ENCODE measurements around the gene CPNE8.

DNA sequence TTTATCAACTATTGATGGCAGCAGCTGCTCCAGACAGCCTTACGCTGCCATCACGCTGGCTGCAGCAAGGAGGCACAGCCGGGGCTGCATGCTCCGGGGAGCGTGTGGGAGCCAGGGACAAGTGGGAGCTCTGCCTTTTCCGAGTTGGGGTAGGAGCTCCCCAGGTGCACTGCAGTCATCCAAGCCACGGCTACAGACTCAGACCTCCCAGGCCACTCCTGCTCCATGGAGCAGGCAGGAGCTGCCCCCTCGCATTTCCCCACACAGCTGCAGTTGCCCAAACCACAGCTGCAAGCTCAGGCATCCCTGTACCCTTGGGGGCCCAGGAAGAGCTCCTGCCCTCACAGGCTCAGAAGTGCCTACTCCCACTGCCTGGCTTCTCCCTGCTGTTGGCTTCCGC is 184.7 kb downstream of the CPNE8 start:
- TF ChIP-seq, protein P1, sequence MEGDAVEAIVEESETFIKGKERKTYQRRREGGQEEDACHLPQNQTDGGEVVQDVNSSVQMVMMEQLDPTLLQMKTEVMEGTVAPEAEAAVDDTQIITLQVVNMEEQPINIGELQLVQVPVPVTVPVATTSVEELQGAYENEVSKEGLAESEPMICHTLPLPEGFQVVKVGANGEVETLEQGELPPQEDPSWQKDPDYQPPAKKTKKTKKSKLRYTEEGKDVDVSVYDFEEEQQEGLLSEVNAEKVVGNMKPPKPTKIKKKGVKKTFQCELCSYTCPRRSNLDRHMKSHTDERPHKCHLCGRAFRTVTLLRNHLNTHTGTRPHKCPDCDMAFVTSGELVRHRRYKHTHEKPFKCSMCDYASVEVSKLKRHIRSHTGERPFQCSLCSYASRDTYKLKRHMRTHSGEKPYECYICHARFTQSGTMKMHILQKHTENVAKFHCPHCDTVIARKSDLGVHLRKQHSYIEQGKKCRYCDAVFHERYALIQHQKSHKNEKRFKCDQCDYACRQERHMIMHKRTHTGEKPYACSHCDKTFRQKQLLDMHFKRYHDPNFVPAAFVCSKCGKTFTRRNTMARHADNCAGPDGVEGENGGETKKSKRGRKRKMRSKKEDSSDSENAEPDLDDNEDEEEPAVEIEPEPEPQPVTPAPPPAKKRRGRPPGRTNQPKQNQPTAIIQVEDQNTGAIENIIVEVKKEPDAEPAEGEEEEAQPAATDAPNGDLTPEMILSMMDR (IDR thresholded peaks at IDR 0.05): no peak
- TF ChIP-seq POLR2A (IDR thresholded peaks at IDR 0.05; ENCODE audit: low read length) (no peak), EP300 (IDR thresholded peaks at IDR 0.05) (no peak), CHD2 (IDR thresholded peaks at IDR 0.05; ENCODE audit: low read length, partially characterized antibody) (no peak), RFX5 (IDR thresholded peaks at IDR 0.05) (no peak), BHLHE40 (IDR thresholded peaks at IDR 0.05; ENCODE audit: low read depth, low read length) (no peak), SMC3 (IDR thresholded peaks at IDR 0.05) (no peak), MYC (IDR thresholded peaks at IDR 0.05; ENCODE audit: borderline replicate concordance, low read length) (no peak), POLR2AphosphoS2 (conservative IDR thresholded peaks at IDR 0.05; ENCODE audit: low read length) (no peak)
- TF ChIP-seq, protein P2, sequence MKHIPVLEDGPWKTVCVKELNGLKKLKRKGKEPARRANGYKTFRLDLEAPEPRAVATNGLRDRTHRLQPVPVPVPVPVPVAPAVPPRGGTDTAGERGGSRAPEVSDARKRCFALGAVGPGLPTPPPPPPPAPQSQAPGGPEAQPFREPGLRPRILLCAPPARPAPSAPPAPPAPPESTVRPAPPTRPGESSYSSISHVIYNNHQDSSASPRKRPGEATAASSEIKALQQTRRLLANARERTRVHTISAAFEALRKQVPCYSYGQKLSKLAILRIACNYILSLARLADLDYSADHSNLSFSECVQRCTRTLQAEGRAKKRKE (CRISPR knock-in tag; IDR thresholded peaks at IDR 0.05; ENCODE audit: low read depth): no peak
- TF ChIP-seq, protein P3, sequence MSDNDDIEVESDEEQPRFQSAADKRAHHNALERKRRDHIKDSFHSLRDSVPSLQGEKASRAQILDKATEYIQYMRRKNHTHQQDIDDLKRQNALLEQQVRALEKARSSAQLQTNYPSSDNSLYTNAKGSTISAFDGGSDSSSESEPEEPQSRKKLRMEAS (IDR thresholded peaks at IDR 0.05): no peak
- TF ChIP-seq, protein P4, sequence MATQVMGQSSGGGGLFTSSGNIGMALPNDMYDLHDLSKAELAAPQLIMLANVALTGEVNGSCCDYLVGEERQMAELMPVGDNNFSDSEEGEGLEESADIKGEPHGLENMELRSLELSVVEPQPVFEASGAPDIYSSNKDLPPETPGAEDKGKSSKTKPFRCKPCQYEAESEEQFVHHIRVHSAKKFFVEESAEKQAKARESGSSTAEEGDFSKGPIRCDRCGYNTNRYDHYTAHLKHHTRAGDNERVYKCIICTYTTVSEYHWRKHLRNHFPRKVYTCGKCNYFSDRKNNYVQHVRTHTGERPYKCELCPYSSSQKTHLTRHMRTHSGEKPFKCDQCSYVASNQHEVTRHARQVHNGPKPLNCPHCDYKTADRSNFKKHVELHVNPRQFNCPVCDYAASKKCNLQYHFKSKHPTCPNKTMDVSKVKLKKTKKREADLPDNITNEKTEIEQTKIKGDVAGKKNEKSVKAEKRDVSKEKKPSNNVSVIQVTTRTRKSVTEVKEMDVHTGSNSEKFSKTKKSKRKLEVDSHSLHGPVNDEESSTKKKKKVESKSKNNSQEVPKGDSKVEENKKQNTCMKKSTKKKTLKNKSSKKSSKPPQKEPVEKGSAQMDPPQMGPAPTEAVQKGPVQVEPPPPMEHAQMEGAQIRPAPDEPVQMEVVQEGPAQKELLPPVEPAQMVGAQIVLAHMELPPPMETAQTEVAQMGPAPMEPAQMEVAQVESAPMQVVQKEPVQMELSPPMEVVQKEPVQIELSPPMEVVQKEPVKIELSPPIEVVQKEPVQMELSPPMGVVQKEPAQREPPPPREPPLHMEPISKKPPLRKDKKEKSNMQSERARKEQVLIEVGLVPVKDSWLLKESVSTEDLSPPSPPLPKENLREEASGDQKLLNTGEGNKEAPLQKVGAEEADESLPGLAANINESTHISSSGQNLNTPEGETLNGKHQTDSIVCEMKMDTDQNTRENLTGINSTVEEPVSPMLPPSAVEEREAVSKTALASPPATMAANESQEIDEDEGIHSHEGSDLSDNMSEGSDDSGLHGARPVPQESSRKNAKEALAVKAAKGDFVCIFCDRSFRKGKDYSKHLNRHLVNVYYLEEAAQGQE (IDR thresholded peaks at IDR 0.05): no peak
- TF ChIP-seq, protein P5, sequence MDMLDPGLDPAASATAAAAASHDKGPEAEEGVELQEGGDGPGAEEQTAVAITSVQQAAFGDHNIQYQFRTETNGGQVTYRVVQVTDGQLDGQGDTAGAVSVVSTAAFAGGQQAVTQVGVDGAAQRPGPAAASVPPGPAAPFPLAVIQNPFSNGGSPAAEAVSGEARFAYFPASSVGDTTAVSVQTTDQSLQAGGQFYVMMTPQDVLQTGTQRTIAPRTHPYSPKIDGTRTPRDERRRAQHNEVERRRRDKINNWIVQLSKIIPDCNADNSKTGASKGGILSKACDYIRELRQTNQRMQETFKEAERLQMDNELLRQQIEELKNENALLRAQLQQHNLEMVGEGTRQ (IDR thresholded peaks at IDR 0.05): no peak
- TF ChIP-seq, protein P6, sequence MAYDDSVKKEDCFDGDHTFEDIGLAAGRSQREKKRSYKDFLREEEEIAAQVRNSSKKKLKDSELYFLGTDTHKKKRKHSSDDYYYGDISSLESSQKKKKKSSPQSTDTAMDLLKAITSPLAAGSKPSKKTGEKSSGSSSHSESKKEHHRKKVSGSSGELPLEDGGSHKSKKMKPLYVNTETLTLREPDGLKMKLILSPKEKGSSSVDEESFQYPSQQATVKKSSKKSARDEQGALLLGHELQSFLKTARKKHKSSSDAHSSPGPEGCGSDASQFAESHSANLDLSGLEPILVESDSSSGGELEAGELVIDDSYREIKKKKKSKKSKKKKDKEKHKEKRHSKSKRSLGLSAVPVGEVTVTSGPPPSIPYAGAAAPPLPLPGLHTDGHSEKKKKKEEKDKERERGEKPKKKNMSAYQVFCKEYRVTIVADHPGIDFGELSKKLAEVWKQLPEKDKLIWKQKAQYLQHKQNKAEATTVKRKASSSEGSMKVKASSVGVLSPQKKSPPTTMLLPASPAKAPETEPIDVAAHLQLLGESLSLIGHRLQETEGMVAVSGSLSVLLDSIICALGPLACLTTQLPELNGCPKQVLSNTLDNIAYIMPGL (CRISPR knock-in tag; IDR thresholded peaks at IDR 0.05; ENCODE audit: borderline replicate concordance): no peak
